GM21825 (cell line): ENCODE data around the gene POM121L2.

Experiments used
- ATAC-seq: cut with Tn5 transposase; IDR thresholded peaks from one replicate; pipeline ENCODE4 v1.9.1; 2021; ENCODE audit warnings: mild to moderate bottlenecking, moderate library complexity; ENCODE audit not compliant: unreplicated experiment

POM121L2 gene

GRCh38 chr6:27260836-27261375 lies 51.2 kb downstream of the POM121L2 start:
- ATAC-seq = no peak

DNA sequence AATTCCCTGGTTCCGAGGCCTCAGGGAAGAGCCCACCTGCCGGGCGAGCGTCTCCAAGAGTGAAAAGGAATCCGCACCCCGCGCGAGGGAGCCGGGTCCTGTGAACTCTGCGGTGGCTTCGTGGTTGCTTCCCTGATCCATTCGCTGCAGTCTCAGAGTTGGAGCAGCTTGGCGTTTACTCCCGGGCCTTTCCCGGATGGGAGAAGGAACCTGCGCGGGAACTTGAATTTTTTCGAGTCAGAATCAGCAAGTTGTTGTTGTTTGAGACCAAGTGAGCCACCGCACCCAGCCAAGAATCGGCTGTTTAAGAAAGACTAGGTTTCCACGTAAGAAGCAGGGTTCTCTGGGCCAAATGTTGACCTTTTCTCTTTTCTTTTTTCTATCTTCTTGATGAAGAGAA lies 51.7 kb downstream of the POM121L2 start:
- no peak for ATAC-seq
